ENCODE results near the gene DNMT3A.

The DNMT3A gene

GRCh38 chr2:25308599-25308998 lies 33.1 kb downstream of the DNMT3A start:
- DNase-seq, result peak in 9 of 58 donors; percentile 20 to 66 (median 32)

- peak in 8 of 58 donors; percentile 18 to 65 (median 29) for DNase-seq
Measured at GRCh38 chr2:25307949-25308557, 33.7 kb downstream of the DNMT3A start.

GRCh38 chr2:25306777-25307368 lies 34.9 kb downstream of the DNMT3A start:
- DNase-seq, result peak in 2 of 58 donors; percentile 18 to 50

GRCh38 chr2:25305775-25306174 lies 36.0 kb downstream of the DNMT3A start:
- DNase-seq, result peak in 43 of 58 donors; percentile 19 to 73 (median 52)

GRCh38 chr2:25304826-25305596 lies 36.7 kb downstream of the DNMT3A start:
- no peak for DNase-seq

GRCh38 chr2:25304321-25304720 lies 37.4 kb downstream of the DNMT3A start:
- DNase-seq, result peak in 3 of 58 donors; percentile 14 to 57 (median 41)

- DNase-seq, result no peak
Measured at GRCh38 chr2:25303633-25304236, 38.0 kb downstream of the DNMT3A start.

GRCh38 chr2:25302758-25303375 lies 38.9 kb downstream of the DNMT3A start:
- DNase-seq, result no peak

GRCh38 chr2:25301453-25302352 lies 40.0 kb downstream of the DNMT3A start:
- DNase-seq, result peak in 4 of 58 donors; percentile 23 to 42 (median 30)

GRCh38 chr2:25300001-25300400 lies 41.7 kb downstream of the DNMT3A start:
- no peak for DNase-seq

- no peak for DNase-seq
Measured at GRCh38 chr2:25298776-25299431, 42.8 kb downstream of the DNMT3A start.

GRCh38 chr2:25297738-25298137 lies 44.0 kb downstream of the DNMT3A start:
- no peak for DNase-seq

GRCh38 chr2:25295621-25296020 lies 46.1 kb downstream of the DNMT3A start:
- DNase-seq, result no peak

GRCh38 chr2:25294573-25295462 lies 46.9 kb downstream of the DNMT3A start:
- DNase-seq, result peak in 53 of 58 donors; percentile 22 to 84 (median 58)

- DNase-seq, result no peak
Measured at GRCh38 chr2:25293958-25294562, 47.7 kb downstream of the DNMT3A start.

- no peak for DNase-seq
Measured at GRCh38 chr2:25293145-25293544, 48.6 kb downstream of the DNMT3A start.

GRCh38 chr2:25292408-25292807 lies 49.3 kb downstream of the DNMT3A start:
- DNase-seq, result no peak

GRCh38 chr2:25290811-25291495 lies 50.8 kb downstream of the DNMT3A start:
- peak in 4 of 58 donors; percentile 25 to 69 (median 54) for DNase-seq

Data from anterior cingulate cortex (tissue), 58 donors.